Common myeloid progenitor, CD34-positive (primary cell): Measurements from ENCODE around the gene RCN1.

Experiments
- CTCF ChIA-PET: fragments of 350-600 bp; sonication (Branson Sonifier 250); formaldehyde crosslinking; loops from one replicate; lab custom pipeline; 2021; ENCODE audit warnings: antibody characterized with exemption; lab: Charles Lee
- POLR2A ChIA-PET: fragments of 350-600 bp; sonication (Branson Sonifier 250); formaldehyde crosslinking; loops from one replicate; lab custom pipeline; 2021; ENCODE audit warnings: antibody characterized with exemption; lab: Charles Lee
- DNase-seq, 3 donors: peaks; one replicate each; pipeline versions ENCODE4 v3.0.0 to v3.0.0-alpha.2; 2013
- H3K27ac ChIP-seq, 2 experiments: 1 replicate in 1 of 2; 2 replicates in 1 of 2; pipeline ENCODE4 v1.7.0; 2013; ENCODE audit warnings: inconsistent platforms in 2 of 2, low read length in 2 of 2, mild to moderate bottlenecking in 2 of 2, low read depth in 1 of 2, moderate library complexity in 1 of 2; ENCODE audit not compliant: severe bottlenecking in 2 of 2, insufficient read depth in 1 of 2, poor library complexity in 1 of 2
- H3K27me3 ChIP-seq, 5 experiments: replicated peaks in 2 of 5; 1 replicate in 3 of 5; 2 replicates in 2 of 5; pipeline versions ENCODE4 v1.6.1 to v1.7.0; 2013; ENCODE audit warnings: low read length in 4 of 5, mild to moderate bottlenecking in 2 of 5, moderate library complexity in 2 of 5, inconsistent platforms in 1 of 5; ENCODE audit not compliant: insufficient read depth in 5 of 5, control insufficient read depth in 4 of 5
- H3K36me3 ChIP-seq, 4 experiments: 1 replicate in 2 of 4; 2 replicates in 2 of 4; pipeline versions ENCODE4 v1.6.1 to v1.7.0; 2013; ENCODE audit warnings: low read length in 3 of 4, control low read depth in 1 of 4, mild to moderate bottlenecking in 1 of 4; ENCODE audit not compliant: control insufficient read depth in 4 of 4, insufficient read depth in 4 of 4
- H3K4me1 ChIP-seq, 4 experiments: 1 replicate in 3 of 4; 2 replicates in 1 of 4; pipeline versions ENCODE4 v1.6.1 to v1.7.1; 2013; ENCODE audit warnings: low read length in 3 of 4, mild to moderate bottlenecking in 3 of 4, control low read depth in 1 of 4, inconsistent platforms in 1 of 4, moderate library complexity in 1 of 4; ENCODE audit not compliant: control insufficient read depth in 4 of 4, insufficient read depth in 4 of 4; ENCODE audit errors: control extremely low read depth in 1 of 4
- H3K4me3 ChIP-seq, 7 experiments: 1 replicate in 4 of 7; 2 replicates in 3 of 7; pipeline versions ENCODE4 v1.5.1 to v1.7.0; 2013; ENCODE audit warnings: mild to moderate bottlenecking in 7 of 7, low read length in 6 of 7, moderate library complexity in 6 of 7, inconsistent platforms in 2 of 7, low read depth in 2 of 7, control low read depth in 1 of 7; ENCODE audit not compliant: insufficient read depth in 4 of 7, control insufficient read depth in 1 of 7; ENCODE audit errors: extremely low read depth in 1 of 7
- H3K9me3 ChIP-seq, 5 experiments: 1 replicate in 4 of 5; 2 replicates in 1 of 5; pipeline versions ENCODE4 v1.6.1 to v1.7.1; 2013; ENCODE audit warnings: low read length in 4 of 5, mild to moderate bottlenecking in 2 of 5, inconsistent platforms in 1 of 5, low read depth in 1 of 5, moderate library complexity in 1 of 5; ENCODE audit not compliant: control insufficient read depth in 4 of 5, insufficient read depth in 2 of 5; ENCODE audit errors: control extremely low read depth in 1 of 5
- WGBS: methylation state at CpG from one replicate; pipeline ENCODE4 v1.1.5; 2013; ENCODE audit not compliant: insufficient coverage; 5-methylcytosine and 5-hydroxymethylcytosine counted together

RCN1 gene

GRCh38 chr11:32087597-32087996 lies 3.3 kb upstream of the RCN1 start:
- Histone ChIP-seq H3K4me3 (no peak overlapping the region), H3K4me1 (peaks cover under 1 to 30% (median 25%) of the 10 kb centered on the region in 4 experiments), H3K9me3 (no peaks in the 10 kb centered on the region), H3K27me3 (peaks cover 0 to 2% (median 0%) of the 10 kb centered on the region in 5 experiments), H3K27ac (no peak overlapping the region), H3K36me3 (peaks cover 0 to 2% (median 0%) of the 10 kb centered on the region in 4 experiments)
- POLR2A ChIA-PET: no interaction called here
- DNase-seq: no peak
- CTCF ChIA-PET: interaction anchor here (1.0 to 1.6 kb wide), 2 partner anchors 19 to 20 kb away, joined by 3 to 4 read pairs; no protein-coding TSS in a partner anchor
- 100% methylated on average over 1 of the region's 1 CpG for WGBS

- POLR2A ChIA-PET: no interaction called here
- DNase-seq: peak; percentile 34 to 79 (median 72)
- CTCF ChIA-PET: interaction anchor here (1.0 to 4.0 kb wide), 3 partner anchors 20 to 35 kb away, joined by 3 to 18 read pairs (median 4); no protein-coding TSS in a partner anchor
- peak overlapping the region in 1 of 7 experiments; percentile 25 for H3K4me3 ChIP-seq
- H3K9me3 ChIP-seq: no peaks in the 10 kb centered on the region
- H3K27me3 ChIP-seq: peaks cover 0 to 2% (median 0%) of the 10 kb centered on the region in 5 experiments
- peaks cover 5 to 37% (median 30%) of the 10 kb centered on the region in 4 experiments for H3K4me1 ChIP-seq
- H3K36me3 ChIP-seq: peaks cover 0 to 10% (median 0%) of the 10 kb centered on the region in 4 experiments
- no peak overlapping the region for H3K27ac ChIP-seq
- 15% methylated on average over 4 of the region's 4 CpGs for WGBS
Observed at GRCh38 chr11:32088117-32088941, 2.5 kb upstream of the RCN1 start.

- H3K27ac ChIP-seq: peak overlapping the region in 1 of 2 experiments; percentile 3
- ChIA-PET CTCF (interaction anchor here (4.0 kb wide), 1 partner anchor 40 kb away, joined by 18 read pairs; no protein-coding TSS in a partner anchor), POLR2A (no interaction called here)
- no peak for DNase-seq
- peaks cover 0 to 36% (median 5%) of the 10 kb centered on the region in 4 experiments for H3K36me3 ChIP-seq
- peak overlapping the region in 5 of 7 experiments; percentile 15 to 90 (median 84) for H3K4me3 ChIP-seq
- H3K9me3 ChIP-seq: no peaks in the 10 kb centered on the region
- H3K4me1 ChIP-seq: peaks cover 5 to 41% (median 31%) of the 10 kb centered on the region in 4 experiments
- peaks cover 0 to 2% (median 0%) of the 10 kb centered on the region in 5 experiments for H3K27me3 ChIP-seq
- WGBS: 93% methylated on average over 4 of the region's 4 CpGs
Observed at GRCh38 chr11:32092581-32093170, 1.8 kb downstream of the RCN1 start.

- Histone ChIP-seq H3K4me3 (no peak overlapping the region), H3K9me3 (no peaks in the 10 kb centered on the region), H3K27ac (no peak overlapping the region), H3K36me3 (peaks cover 9 to 56% (median 20%) of the 10 kb centered on the region in 4 experiments), H3K4me1 (peaks cover 5 to 28% (median 21%) of the 10 kb centered on the region in 4 experiments), H3K27me3 (no peaks in the 10 kb centered on the region)
- no peak for DNase-seq
- ChIA-PET CTCF (interaction anchor here (1.1 kb wide), 1 partner anchor 81 kb away, joined by 3 read pairs; no protein-coding TSS in a partner anchor), POLR2A (no interaction called here)
- 100% methylated on average over 1 of the region's 1 CpG for WGBS
Observed at GRCh38 chr11:32094923-32095322, 4.0 kb downstream of the RCN1 start.

- Histone ChIP-seq H3K4me3 (no peak overlapping the region), H3K27me3 (no peaks in the 10 kb centered on the region), H3K4me1 (peaks cover 0 to 4% (median 1%) of the 10 kb centered on the region in 4 experiments), H3K36me3 (peaks cover 15 to 80% (median 44%) of the 10 kb centered on the region in 4 experiments), H3K27ac (peak overlapping the region in 1 of 2 experiments; percentile 27), H3K9me3 (no peaks in the 10 kb centered on the region)
- CTCF ChIA-PET: no interaction called here
- 97% methylated on average over 8 of the region's 8 CpGs for WGBS
- no peak for DNase-seq
- POLR2A ChIA-PET: no interaction called here
Observed at GRCh38 chr11:32098142-32098903, 7.4 kb downstream of the RCN1 start.

- no peak for DNase-seq
- POLR2A ChIA-PET: no interaction called here
Observed at GRCh38 chr11:32099516-32099915, 8.6 kb downstream of the RCN1 start.

More at GRCh38 chr11:32099516-32099915, 8.6 kb downstream of the RCN1 start:
- H3K9me3 ChIP-seq: no peaks in the 10 kb centered on the region
- WGBS: no CpG with 5 or more reads among the region's 4 CpGs
- H3K27ac ChIP-seq: no peak overlapping the region
- H3K27me3 ChIP-seq: no peaks in the 10 kb centered on the region
- no peaks in the 10 kb centered on the region for H3K4me1 ChIP-seq
- H3K4me3 ChIP-seq: no peak overlapping the region
- H3K36me3 ChIP-seq: peaks cover 17 to 80% (median 50%) of the 10 kb centered on the region in 4 experiments
- CTCF ChIA-PET: interaction anchor here (1.0 to 1.4 kb wide), 2 partner anchors 8 to 34 kb away, joined by 4 read pairs; partner anchors contain the start of gene RCN1
